Measurements from ENCODE around the gene OR2A5.
"Not testable (repeated sequence)": the region's sequence is repeated elsewhere in the genome, so short reads cannot be mapped to it uniquely, and the experiment has no call there.

Gene OR2A5, protein sequence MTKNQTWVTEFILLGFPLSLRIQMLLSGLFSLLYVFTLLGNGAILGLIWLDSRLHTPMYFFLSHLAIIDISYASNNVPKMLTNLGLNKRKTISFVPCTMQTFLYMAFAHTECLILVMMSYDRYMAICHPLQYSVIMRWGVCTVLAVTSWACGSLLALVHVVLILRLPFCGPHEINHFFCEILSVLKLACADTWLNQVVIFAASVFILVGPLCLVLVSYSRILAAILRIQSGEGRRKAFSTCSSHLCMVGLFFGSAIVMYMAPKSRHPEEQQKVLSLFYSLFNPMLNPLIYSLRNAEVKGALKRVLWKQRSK

DNA sequence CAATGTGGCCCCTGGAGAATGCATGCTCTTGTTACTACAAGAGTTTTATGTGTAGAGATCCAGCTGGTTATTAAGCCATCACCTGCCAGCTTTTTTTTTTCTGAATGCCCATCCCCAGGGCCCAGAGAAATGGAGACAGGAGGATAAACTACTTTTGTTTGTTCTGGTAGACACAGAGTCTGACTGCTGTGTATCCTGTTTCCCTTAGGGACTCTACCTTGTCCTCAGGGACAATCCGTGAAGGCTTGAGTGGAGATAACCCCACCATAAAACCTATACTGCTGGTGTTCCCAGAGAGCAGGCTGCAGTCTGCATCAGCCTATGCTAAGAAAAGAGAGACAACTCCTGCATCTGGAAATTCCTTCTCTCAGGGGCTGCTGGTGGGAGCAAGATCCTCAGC lies at the start of gene OR2A5:
Gene OR2A5, plus strand, starts transcription at position 301 of the 400 bp plus-strand sequence. CDS start 1,454 bp downstream, outside the sequence.
- H3K36me3 ChIP-seq (replicated peaks), result no peaks in the 10 kb centered on the region
- H3K4me3 ChIP-seq, result no peak within 1 kb of the TSS
- DNase-seq (ENCODE audit: low spot score in 2 of 2), result no peak
- in situ Hi-C loops (cut with MboI; ENCODE audit: low sequenced_read_pairs), result no loop called here
- no peaks in the 10 kb centered on the region for H3K9me3 ChIP-seq
- H3K4me1 ChIP-seq, result no peaks in the 10 kb centered on the region
- peaks cover 6% of the 10 kb centered on the region; the same call in 1 of the 2 replicates for H3K27me3 ChIP-seq (ENCODE audit: low read depth)

DNA sequence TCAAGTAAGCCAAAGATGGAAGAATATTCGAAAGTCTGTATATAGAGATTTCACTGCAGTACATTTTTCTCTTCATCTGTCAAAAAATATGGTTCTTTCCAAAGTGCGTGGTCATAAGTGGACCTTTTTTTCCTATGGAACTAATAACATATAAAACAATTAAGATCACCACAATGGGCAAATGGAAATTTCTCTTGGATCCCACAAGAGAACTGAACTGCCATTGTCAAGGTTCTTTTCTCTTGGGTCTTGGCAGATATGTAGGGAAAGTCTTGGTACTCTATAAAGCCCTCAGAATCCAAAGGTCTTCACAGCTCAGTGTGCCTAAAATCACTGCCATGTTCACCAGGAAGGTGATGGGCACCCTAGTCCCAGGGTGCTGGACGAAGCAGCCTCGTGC lies 48.7 kb upstream of the OR2A5 start, which contains the start of gene OR6B1:
Gene OR6B1, plus strand, starts transcription at position 301 of the 400 bp plus-strand sequence. CDS start 3,677 bp downstream, outside the sequence.
- DNase-seq (ENCODE audit: low spot score in 2 of 2), result no peak
- H3K9me3 ChIP-seq, result no peaks in the 10 kb centered on the region
- no peaks in the 10 kb centered on the region for H3K4me1 ChIP-seq
- H3K36me3 ChIP-seq (replicated peaks), result no peaks in the 10 kb centered on the region
- in situ Hi-C loops (cut with MboI; ENCODE audit: low sequenced_read_pairs), result no loop called here
- no peak within 1 kb of the TSS for H3K4me3 ChIP-seq
- no peaks in the 10 kb centered on the region for H3K27me3 ChIP-seq (ENCODE audit: low read depth)

DNA sequence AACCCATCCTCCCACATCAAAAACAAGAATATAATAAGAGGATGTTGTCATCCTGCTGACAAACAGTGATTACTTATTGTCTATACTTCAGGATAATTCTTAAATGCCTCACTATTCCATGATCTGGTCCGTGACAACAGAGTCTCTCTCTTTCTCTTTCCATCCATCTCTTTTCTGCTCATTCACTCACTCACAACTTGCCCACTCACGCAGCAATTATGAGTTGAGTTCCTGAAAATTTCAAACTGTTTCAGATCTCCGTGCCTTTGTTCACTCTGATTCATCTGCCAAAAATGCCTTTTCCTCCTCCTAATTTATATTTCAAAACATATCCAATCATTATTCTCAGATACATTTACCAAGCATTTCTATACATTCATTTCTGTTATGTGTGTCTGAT lies 47.2 kb upstream of the OR2A5 start:
- Histone ChIP-seq H3K36me3 (replicated peaks) (no peaks in the 10 kb centered on the region), H3K27me3 (ENCODE audit: low read depth) (no peaks in the 10 kb centered on the region), H3K4me3 (no peak overlapping the region), H3K4me1 (no peaks in the 10 kb centered on the region), H3K9me3 (no peaks in the 10 kb centered on the region)
- in situ Hi-C loops (cut with MboI; ENCODE audit: low sequenced_read_pairs), result no loop called here
- no peak for DNase-seq (ENCODE audit: low spot score in 2 of 2)

DNA sequence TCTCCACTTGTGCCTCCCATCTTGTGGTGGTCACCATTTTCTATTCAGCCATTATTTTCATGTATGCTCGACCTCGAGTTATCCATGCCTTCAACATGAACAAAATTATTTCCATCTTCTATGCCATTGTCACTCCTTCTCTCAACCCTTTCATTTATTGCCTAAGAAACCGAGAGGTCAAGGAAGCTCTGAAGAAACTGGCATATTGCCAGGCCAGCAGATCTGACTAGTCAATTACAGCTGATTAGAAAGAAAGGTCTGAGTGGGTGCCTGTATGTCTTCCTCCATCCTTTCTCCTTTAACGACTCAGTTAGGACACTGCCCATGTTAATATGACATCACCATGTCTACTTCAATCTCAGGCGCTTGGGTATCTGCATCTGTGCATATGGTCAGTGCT lies 44.0 kb upstream of the OR2A5 start:
- DNase-seq (ENCODE audit: low spot score in 2 of 2), result peak in 1 of 2 experiments; percentile 12
- no peak overlapping the region for H3K4me3 ChIP-seq
- H3K9me3 ChIP-seq, result no peaks in the 10 kb centered on the region
- in situ Hi-C loops (cut with MboI; ENCODE audit: low sequenced_read_pairs), result no loop called here
- no peaks in the 10 kb centered on the region for H3K4me1 ChIP-seq
- no peaks in the 10 kb centered on the region for H3K27me3 ChIP-seq (ENCODE audit: low read depth)
- H3K36me3 ChIP-seq (replicated peaks), result no peaks in the 10 kb centered on the region

DNA sequence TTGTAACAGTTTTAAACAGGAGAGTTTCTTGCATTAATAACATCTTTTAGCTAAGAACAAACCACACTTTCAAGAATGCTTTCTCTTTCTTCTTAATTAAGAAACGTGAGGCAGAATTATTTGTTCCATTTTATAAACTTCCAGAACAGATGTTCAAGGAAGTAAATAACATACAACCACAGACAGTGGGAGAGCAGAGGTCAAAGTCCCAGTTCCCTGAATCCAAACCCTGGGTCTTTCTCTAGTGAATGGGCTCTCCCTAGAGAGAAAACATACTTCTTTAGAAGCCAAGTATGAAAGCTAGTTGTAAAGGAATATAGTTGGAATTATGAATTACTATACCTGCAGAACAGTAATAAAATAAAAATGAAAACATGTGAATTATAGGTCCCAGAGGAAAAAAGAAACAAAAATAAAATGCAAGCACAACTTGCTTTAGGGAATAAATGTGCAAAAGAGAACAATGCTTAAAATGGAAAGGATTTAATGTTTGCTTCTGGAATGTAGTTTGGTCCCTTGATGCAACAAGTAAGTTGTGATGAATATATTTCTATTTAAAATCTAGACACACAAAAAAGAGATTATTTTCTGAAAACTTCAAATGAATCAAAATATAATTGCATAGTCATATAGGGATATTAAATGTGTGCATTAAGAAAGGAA lies 42.6 kb upstream of the OR2A5 start:
- in situ Hi-C loops (cut with MboI; ENCODE audit: low sequenced_read_pairs), result no loop called here
- Histone ChIP-seq H3K4me1 (no peaks in the 10 kb centered on the region), H3K4me3 (no peak overlapping the region), H3K36me3 (replicated peaks) (no peaks in the 10 kb centered on the region), H3K9me3 (no peaks in the 10 kb centered on the region), H3K27me3 (ENCODE audit: low read depth) (no peaks in the 10 kb centered on the region)
- no peak for DNase-seq (ENCODE audit: low spot score in 2 of 2)

DNA sequence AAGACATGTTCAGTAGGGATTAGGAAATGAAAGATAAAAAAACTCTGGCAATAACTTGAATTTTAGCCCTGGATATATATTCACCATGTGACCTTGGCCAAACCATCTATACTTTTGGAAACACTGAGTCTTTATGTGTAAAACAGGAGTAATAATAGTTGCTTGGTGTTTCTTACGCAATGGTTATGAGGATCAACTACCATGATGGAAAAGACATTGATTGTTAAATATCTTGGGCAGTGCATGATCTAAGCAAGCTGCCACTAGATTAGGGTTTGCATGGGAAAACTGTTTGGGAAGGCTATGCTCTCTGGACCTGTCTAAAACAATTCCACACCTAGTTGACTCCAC lies 42.1 kb upstream of the OR2A5 start:
- in situ Hi-C loops (cut with MboI; ENCODE audit: low sequenced_read_pairs), result no loop called here
- no peaks in the 10 kb centered on the region for H3K4me1 ChIP-seq
- H3K27me3 ChIP-seq (ENCODE audit: low read depth), result no peaks in the 10 kb centered on the region
- no peaks in the 10 kb centered on the region for H3K36me3 ChIP-seq (replicated peaks)
- H3K4me3 ChIP-seq, result no peak overlapping the region
- no peak for DNase-seq (ENCODE audit: low spot score in 2 of 2)
- no peaks in the 10 kb centered on the region for H3K9me3 ChIP-seq

DNA sequence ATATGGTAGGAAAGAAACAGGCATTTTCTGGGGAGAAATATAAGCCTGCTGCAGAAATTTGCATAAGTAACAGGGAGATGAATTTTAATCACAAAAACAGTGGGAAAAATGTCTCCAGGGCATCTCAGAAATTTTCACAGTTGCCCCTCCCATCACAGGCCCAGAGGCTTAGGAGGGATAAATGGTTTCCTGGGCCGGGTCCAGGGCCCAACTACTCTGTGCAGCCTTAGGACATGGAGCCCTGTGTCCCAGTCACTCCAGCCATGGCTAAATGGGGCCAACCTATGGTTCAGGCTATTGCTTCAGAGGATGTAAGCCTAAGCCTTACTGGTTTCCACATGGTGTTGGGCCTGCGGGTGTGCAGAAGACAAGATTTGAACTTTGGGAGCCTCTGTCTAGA lies 39.4 kb upstream of the OR2A5 start:
- H3K4me1 ChIP-seq, result no peaks in the 10 kb centered on the region
- H3K4me3 ChIP-seq, result no peak overlapping the region
- H3K27me3 ChIP-seq (ENCODE audit: low read depth), result no peaks in the 10 kb centered on the region
- H3K9me3 ChIP-seq, result no peaks in the 10 kb centered on the region
- no peaks in the 10 kb centered on the region for H3K36me3 ChIP-seq (replicated peaks)
- DNase-seq (ENCODE audit: low spot score in 2 of 2), result no peak
- in situ Hi-C loops (cut with MboI; ENCODE audit: low sequenced_read_pairs), result no loop called here

DNA sequence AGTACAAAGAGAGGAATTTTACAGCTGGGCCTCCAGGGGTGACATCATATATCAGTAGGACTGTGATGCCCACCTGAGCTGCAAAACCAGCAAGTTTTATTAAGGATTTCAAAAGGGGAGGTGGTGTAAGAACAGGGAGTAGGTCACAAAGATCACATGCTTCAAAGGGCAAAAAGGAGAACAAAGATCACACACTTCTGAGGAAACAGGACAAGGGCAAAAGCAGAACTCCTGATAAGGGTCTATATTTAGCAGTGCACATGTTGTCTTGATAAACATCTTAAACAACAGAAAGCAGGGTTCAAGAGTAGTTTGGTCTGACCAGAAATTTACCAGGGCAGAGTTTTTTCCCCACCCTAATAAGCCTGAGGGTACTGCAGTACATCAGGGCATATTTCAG lies 38.7 kb upstream of the OR2A5 start:
- DNase-seq (ENCODE audit: low spot score in 2 of 2), result not testable (repeated sequence)

DNA sequence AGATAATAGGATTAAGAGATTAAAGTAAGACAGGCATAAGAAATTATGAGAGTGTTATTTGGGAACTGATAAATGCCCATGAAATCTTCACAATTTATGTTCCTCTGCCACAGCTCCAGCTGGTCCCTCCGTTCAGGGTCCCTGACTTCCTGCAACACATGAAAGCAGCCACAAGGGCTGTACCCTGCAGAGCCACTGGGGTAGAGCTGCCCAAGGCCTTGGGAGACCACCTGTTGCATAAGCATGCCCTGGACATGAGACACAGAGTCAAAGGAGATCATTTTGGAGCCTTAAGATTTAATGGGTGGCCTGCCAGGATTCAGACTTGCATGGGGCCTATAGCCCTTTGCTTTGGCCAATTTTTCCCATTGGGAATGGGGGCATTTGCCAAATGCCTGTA lies 37.9 kb upstream of the OR2A5 start:
- in situ Hi-C loops (cut with MboI; ENCODE audit: low sequenced_read_pairs); H3K4me1 ChIP-seq; DNase-seq (ENCODE audit: low spot score in 2 of 2); H3K27me3 ChIP-seq (ENCODE audit: low read depth); H3K9me3 ChIP-seq; H3K36me3 ChIP-seq (replicated peaks); H3K4me3 ChIP-seq: not testable (repeated sequence)

More for the DNA sequence above, 38.7 kb upstream of the OR2A5 start:
- H3K4me3 ChIP-seq; in situ Hi-C loops (cut with MboI; ENCODE audit: low sequenced_read_pairs); H3K36me3 ChIP-seq (replicated peaks); H3K4me1 ChIP-seq; H3K9me3 ChIP-seq; H3K27me3 ChIP-seq (ENCODE audit: low read depth): not testable (repeated sequence)

DNA sequence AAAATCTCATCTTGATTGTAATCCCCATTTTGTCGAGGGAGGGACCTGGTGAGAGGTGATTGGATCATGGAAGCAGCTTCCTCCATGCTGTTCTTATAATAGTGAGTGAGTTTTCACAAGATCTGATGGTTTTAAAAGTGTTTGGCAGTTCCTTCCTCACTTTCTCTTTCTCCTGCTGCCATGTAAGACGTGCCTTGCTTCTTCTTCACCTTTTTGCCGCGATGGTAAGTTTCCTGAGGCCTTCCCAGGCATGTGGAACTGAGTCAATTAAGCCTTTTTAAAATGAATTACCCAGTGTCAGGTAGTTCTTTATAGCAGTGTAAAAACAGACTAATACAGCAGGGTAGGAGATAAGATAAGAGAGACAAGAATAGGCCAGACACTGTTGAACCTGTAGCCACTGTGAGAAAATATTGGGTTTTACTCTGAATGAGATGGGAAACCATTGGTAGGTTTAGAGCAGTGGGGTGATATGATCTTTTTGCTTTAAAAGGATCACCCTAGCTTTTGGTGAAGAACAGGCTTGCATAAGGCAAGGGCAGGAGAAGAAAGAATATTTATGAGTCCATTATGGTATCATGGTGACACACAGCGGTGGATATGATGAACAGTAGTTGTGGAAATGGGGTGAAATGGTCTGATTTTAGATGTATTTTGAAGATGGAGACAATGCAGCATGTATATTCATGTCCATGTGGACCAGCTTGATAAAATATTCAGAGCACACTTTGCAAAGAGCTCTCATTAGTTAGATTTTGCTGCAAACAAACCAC lies 37.1 kb upstream of the OR2A5 start:
- H3K9me3 ChIP-seq, result no peaks in the 10 kb centered on the region
- in situ Hi-C loops (cut with MboI; ENCODE audit: low sequenced_read_pairs), result no loop called here
- no peaks in the 10 kb centered on the region for H3K27me3 ChIP-seq (ENCODE audit: low read depth)
- no peak overlapping the region for H3K4me3 ChIP-seq
- H3K36me3 ChIP-seq (replicated peaks), result no peaks in the 10 kb centered on the region
- no peak for DNase-seq (ENCODE audit: low spot score in 2 of 2)
- H3K4me1 ChIP-seq, result no peaks in the 10 kb centered on the region

DNA sequence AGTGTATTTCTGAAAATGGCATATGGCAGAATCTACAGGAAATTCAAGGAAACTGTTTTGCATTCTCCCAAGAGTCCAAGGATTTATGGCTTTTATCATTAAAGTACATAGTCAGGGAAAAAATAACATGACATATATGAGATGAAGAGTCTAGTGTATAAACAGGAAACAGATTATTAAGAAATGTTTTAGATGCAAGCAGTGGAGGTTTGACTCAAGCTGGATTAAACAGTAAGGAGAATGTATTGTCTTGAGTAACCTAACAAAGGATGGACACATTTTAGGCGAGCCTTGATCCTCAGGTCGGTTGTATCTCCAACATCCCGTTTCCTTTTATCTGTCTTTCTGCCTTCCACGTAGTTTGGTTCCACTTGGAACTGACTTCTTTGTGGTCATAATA lies 30.7 kb upstream of the OR2A5 start:
- Histone ChIP-seq H3K36me3 (replicated peaks) (no peaks in the 10 kb centered on the region), H3K4me1 (no peaks in the 10 kb centered on the region), H3K4me3 (no peak overlapping the region), H3K27me3 (ENCODE audit: low read depth) (no peaks in the 10 kb centered on the region), H3K9me3 (no peaks in the 10 kb centered on the region)
- in situ Hi-C loops (cut with MboI; ENCODE audit: low sequenced_read_pairs), result no loop called here
- DNase-seq (ENCODE audit: low spot score in 2 of 2), result no peak

DNA sequence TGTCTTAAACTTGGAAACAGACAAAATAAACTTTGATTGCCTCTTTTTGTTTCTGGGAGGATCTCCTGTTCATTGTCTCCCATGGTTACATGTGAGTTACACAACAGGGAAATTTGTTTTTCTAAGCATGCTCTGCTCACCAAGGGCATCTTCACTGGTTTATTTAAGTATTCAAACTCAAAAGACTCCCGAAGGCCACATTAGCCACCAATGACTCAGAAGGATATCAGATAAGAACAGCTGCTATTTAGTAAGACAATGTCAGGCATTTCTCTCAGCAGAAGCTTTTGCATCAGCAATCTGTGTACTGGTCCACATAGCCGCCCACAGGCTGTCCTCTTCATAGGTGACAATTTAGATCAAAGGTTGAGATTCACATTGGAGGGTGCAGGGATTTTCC lies 29.3 kb upstream of the OR2A5 start:
- no peaks in the 10 kb centered on the region for H3K27me3 ChIP-seq (ENCODE audit: low read depth)
- H3K4me3 ChIP-seq, result no peak overlapping the region
- no peaks in the 10 kb centered on the region for H3K36me3 ChIP-seq (replicated peaks)
- in situ Hi-C loops (cut with MboI; ENCODE audit: low sequenced_read_pairs), result no loop called here
- H3K4me1 ChIP-seq, result no peaks in the 10 kb centered on the region
- no peak for DNase-seq (ENCODE audit: low spot score in 2 of 2)
- H3K9me3 ChIP-seq, result no peaks in the 10 kb centered on the region

DNA sequence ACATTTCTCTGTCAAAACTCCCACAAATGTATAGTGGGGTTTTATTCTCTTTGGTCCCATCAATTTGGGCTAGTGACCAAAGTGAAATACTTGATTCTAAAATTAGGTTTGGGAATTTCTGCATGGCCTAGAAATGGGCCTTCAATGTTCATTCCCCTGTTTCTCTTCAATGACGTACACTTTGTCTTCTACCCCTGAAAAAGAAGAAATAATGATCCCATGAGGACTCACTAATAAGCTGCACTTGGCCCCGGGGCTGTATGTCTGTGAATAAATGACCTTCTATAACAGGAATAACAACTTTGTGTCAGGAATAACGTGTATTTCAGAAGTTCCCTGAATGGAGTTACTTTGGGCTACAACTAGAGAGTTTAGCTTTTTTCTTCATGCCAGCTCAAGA lies 28.4 kb upstream of the OR2A5 start:
- no peaks in the 10 kb centered on the region for H3K27me3 ChIP-seq (ENCODE audit: low read depth)
- no peaks in the 10 kb centered on the region for H3K9me3 ChIP-seq
- in situ Hi-C loops (cut with MboI; ENCODE audit: low sequenced_read_pairs), result no loop called here
- H3K4me3 ChIP-seq, result no peak overlapping the region
- no peaks in the 10 kb centered on the region for H3K36me3 ChIP-seq (replicated peaks)
- DNase-seq (ENCODE audit: low spot score in 2 of 2), result no peak
- no peaks in the 10 kb centered on the region for H3K4me1 ChIP-seq

DNA sequence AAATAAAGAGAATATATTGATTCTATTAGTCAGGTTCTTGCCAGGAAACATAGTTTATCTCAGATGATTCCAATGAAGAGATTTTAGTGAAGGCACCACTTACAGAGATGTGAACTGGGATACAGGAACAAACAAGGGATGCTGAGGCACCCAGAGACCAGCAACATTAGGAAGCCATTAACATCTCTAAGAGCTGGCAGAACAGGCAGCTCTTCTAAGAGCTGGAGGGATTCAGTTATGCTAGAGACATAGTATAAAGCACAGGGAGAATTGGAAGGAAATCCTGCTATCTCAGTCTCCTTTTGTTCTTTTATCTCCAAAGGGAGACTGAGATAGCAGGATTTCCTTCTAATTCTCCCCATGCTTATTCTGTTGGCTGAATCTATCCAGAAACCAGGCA lies 26.6 kb upstream of the OR2A5 start:
- no peaks in the 10 kb centered on the region for H3K9me3 ChIP-seq
- in situ Hi-C loops (cut with MboI; ENCODE audit: low sequenced_read_pairs), result no loop called here
- no peak for DNase-seq (ENCODE audit: low spot score in 2 of 2)
- no peaks in the 10 kb centered on the region for H3K4me1 ChIP-seq
- no peaks in the 10 kb centered on the region for H3K36me3 ChIP-seq (replicated peaks)
- no peaks in the 10 kb centered on the region for H3K27me3 ChIP-seq (ENCODE audit: low read depth)
- no peak overlapping the region for H3K4me3 ChIP-seq

Data from HAP-1 (cell line).